HG02571 (cell line): ENCODE measurements around the gene TSPAN10.
"Not testable (repeated sequence)": the region's sequence is repeated elsewhere in the genome, so short reads cannot be mapped to it uniquely, and the experiment has no call there.

ENCODE experiments used
- ATAC-seq: cut with Tn5 transposase; IDR thresholded peaks from one replicate; pipeline ENCODE4 v1.9.1; 2021; ENCODE audit warnings: mild to moderate bottlenecking, moderate library complexity; ENCODE audit not compliant: unreplicated experiment

Gene TSPAN10

DNA sequence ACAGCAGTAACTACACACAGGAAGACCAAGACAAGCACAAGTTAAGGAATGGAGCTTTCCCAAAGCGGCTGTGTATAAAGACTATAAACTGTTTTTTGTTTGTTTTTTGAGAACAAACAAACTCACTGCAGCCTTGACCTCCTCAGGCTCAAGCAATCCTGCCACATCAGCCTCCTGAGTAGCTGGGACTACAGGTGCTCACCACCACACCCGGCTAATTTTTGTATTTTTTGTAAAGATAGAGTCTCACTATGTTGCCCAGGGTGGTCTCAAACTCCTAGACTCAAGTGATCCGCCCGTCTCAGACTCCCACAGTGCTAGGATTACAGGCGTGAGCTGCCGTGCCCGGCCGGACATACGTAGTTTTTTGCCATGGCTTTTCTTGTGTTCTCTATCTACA, 23.4 kb downstream of the TSPAN10 start:
- no peak for ATAC-seq

DNA sequence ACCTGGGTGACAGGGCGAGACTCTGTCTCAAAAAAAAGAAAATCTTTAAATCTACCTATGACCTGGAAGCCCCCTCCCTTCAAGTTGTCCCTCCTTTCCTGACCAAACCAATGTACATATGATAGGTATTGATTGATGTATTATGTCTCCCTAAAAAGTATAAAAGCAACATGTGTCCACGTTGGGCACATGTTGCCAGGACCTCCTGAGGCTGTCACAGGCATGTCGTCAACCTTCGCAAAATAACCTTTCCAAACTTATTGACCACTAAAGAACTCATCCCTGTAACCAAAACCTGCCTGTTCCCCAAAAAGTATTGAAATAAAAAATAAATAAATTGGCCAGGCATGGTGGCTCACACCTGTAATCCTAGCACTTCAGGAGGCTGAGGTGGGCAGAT, 25.0 kb downstream of the TSPAN10 start:
- no peak for ATAC-seq

DNA sequence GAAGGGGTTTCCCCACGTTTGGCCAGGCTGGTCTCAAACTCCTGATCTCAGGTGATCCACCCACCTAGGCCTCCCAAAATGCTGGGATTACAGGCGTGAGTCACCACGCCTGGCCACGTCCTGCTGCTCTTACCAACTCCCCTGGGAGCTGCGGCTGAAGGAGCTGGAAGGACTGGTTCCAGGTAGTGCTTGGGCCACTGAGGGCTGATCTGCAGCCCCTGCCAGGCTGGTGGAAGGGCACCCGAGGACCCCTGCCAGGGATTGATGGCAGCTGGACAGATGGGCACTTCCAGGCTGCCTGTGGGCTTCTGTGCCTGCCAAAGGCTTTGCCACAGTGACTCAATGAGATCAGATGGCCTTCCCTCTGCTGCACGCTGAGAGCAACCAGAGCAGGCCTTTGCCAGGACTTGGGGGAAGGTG, 27.1 kb downstream of the TSPAN10 start:
- ATAC-seq: no peak

DNA sequence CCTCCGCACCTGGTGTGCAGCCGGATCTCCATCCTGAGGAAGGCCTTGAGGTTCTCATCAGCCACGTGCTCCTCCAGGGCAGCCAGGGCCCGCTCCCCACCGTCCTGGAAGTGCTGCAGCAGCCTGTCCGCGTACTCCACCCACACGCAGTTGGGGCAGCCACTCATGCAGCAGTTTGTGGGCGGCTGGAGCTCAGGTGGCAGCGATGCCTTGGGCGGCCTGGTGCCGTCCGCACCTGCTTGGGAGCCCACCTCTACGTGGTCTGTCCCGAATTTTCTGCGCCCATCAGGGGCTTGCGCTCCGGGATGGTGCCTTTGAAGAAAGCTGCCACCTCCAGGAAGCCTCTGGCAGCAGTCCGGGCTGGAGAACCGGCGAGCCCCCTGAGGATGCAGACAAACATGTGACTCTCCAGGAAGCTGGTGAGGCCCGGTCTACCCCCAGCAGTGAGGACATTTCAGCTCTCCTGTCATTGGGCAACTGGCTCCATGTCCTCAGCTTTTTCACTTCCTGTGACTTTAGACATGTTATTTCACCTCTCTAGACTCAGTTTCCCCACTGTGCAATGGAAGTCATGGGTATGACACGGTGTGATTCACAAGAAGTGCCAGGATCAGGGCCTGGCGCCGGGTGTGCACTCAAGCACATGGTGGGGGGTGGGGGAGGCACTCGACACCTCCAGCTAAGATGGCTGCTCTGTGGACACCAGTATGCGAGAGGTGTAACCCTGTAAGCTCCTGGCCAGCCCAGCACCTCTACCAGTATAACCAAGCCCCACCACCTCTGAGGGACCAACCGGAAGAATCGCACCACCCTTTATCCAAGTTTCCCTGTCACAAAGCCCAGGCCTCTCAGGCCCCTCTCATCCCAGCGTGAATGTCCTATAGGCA, 28.5 kb downstream of the TSPAN10 start:
- ATAC-seq: no peak

DNA sequence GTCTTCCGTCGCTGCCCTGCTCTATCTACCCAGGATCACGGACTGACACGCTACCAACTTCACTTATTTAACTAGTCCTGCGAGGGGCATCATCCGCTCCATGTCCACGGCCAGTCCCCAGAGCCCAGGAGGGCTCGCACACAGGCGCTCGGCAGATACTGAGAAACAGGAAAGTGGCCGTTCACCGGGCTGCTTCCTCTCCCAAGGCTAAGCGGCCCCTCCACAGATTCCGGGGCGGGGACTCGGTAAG, 29.0 kb downstream of the TSPAN10 start:
- ATAC-seq: peak; percentile 6

DNA sequence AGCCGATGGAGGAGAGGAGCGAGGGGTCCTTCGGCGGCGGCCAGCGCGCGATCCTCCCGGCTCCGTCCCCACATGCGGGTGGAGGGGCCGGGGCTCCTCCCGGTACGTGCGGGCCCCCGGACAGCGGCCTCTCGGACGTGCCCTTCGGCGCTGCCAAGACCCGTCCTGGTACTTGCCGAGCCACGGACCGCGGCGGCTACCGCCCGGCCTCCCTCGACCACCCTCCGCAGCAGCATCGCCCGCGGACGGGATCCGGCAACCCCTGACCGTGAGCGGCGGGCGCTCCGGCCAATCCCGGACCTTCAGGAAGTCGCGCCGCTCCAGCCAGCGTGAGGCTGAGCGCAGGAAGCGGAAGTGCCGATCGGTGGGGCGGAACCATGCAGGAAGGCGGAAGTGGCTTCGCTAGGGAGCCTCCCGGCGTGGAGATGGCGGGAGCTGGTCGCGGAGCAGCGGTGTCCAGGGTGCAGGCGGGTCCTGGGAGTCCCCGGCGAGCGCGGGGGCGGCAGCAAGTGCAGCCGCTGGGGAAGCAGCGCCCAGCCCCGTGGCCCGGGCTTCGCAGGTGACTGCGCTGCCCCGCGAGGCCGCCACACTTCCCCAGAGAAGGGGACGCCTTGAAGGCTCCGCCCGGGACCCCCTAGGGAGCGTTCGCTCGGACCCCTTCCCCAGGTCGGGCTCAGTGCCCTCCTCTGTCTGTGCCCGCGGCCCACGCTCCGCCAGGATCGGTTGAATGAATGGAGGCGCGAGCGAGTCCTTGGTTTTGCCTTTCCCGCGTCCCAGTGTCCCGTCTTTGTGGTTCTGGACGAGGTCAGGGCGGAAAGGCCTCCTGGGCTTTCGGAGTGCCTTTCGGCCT, 29.6 kb downstream of the TSPAN10 start, which contains the start of the genes CCDC137 and OXLD1:
CCDC137 (plus strand) TSS at position 396 of the 850 bp plus-strand sequence; CDS start at position 426, 30 bp downstream.
OXLD1 (minus strand) TSS at position 264 of the 850 bp plus-strand sequence; CDS start at position 236, 28 bp downstream.
- ATAC-seq: peak; percentile 91

DNA sequence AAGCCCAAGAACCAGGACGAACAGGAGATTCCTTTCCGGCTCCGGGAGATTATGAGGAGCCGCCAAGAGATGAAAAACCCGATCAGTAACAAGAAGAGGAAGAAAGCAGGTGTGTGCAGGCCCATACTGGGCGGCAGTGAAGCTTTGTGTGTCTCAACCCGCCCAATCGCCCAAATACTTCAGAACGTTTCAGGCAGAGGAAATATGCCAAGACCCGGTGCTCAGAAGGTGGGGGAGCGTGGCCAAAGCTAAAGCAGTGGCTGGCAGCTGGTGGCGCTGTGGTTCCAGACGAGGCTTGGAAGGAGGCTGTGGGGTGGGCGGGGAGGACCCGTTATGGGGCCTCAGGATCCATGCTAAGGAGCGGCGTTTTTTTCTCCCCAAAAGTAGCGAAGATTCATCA, 30.8 kb downstream of the TSPAN10 start:
- ATAC-seq: no peak

DNA sequence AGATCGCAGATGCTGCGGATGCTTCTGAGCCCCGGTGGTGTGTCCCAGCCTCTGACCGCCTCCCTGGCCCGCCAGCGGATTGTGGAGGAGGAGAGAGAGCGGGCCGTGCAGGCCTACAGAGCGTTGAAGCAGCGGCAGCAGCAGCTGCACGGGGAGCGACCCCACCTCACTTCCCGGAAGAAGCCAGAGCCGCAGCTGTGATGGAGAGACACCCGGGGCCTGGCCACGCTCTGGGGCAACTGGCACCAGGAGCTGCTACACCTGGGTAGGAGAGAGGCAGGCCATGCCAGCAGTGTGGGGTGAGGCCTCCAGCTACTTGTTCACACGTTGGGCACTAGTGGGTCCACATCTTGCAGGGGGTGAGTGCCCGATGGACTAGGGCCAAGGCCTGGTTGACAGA, 35.5 kb downstream of the TSPAN10 start:
- no peak for ATAC-seq

DNA sequence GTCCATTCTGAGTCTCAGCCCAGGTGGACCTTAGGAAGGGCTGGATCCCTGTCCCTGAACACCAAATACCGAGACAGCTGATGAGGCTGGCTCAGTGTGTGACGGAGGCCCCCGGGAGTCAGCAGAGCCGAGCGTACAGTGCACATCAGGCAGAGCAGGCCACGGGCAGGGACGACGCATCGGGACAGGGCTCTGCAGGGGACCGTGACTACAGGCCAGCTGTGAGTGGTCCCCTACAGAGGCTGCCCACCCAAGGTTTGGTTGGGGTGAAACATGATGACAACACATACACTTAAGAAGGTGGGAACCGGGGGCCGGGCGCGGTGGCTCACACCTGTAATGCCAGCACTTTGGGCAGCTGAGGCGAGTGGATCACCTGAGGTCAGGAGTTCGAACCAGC, 36.0 kb downstream of the TSPAN10 start:
- no peak for ATAC-seq

DNA sequence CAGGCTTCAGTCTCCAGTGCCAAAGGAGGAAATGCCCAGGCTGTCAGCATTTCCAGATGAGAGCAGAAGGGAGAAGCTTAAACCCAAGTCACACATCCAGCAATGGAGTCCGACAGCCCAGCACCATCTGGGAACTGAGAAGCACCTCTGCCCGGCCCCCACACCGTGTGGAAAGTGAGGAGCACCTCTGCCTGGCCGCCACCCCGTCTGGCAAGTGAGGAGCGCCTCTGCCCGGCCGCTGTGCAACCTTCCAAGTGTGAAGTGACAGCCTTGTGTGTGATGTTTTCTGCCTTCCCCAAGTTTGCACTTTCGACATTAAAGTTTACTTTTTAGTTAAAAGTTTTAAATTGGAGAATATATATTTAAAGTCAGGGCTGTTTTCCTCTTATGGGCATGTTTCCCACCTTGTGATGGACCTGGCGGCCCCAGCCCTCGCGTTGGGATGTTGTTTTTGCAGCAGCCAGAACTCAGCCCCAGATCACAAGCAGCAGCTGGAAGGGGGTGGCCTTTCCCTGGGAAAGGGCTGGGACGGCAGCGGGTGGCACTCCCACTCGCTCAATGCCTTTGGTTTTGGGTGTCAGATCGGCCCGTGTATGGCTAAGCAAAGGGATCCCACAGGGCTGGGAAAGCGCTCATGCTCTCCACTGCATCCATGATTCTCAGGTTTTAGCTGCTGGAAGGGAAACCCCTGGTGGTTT, 36.7 kb downstream of the TSPAN10 start:
- no peak for ATAC-seq

DNA sequence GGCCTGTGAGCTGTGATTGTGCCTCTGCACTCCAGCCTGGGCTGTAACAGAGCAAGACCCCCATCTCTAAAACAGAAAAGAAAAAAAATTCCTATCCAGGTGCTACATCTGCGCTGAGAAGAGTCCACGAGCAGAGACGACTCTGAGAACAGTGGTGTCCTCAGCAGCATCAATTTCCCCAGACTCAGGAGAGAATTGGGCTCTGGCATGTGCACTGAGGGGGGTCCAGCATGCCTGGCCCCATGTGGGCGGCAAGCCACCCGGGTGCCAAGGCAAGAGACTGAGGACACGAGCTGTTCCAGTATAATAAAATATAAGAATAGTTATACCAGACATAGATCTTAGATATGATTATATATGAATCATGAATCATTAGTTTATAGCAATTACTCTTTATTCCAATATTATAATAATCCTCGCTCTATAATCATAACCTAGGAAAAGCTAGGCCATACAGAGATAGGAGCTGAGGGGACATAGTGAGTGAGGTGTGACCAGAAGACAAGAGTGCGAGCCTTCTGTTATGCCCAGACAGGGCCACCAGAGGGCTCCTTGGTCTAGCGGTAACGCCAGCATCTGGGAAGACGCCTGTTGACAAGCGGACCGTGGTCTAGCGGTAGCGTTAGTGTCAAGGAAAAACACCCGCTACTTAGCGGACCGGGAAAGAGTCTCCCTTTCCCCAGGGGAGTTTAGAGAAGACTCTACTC, 38.7 kb downstream of the TSPAN10 start:
- ATAC-seq: not testable (repeated sequence)

DNA sequence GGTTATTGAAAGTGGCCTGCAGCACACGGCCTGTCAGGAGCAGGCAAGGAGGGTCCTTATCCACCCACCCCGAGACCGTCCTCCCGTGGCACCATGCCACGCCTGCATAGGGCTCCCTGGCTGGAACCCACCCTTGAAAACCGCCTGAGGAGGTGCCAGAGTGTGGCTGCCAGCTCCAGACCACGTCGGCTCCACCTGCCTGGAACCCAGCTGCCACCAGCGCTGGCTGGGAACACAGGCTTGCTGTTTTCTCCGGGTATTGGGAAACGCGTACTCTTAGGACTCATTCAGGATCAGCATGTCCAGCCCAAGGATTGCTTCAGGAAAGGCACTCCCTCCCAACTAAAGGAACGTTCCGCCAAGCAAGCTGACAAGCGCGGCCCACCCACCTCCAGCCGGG, 39.9 kb downstream of the TSPAN10 start:
- no peak for ATAC-seq

DNA sequence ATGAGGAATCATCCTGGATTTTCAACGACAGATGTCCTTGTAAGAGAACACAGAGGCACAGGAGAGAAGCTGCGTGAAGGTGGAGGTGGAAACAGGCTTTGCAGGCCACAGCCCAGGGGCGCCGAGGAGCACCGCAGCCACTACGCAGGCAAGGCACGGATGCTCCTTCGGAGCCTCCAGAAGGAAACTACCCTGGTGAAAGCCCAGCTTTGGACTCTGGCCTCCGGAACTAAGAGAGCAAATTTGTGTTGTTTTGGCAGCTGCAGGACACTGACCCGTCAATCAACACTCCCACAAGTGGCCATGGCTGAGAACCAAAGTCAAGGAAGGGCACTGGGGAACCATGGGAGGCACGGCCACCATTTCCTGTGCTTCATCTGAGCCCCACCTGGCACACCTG, 43.2 kb downstream of the TSPAN10 start:
- no peak for ATAC-seq

DNA sequence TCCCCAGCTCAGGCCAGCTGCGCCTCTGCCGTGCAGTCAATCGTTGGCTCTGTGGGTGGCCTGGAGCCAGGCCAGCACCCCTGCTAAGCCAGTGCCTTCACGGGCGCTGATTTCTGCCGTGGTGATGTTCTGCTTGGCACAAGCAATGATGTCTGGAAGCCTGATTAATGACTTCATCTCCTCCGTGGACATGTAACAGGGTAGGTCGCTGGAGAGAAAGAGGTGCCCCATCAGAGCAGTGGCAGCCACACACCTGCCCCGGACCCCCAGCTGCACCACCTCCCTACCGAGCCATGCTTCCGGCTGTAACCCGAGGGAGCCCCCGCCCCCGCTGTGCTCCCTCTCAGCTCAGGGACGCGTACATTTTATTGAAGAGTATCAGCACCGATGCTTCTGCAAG, 44.7 kb downstream of the TSPAN10 start:
- no peak for ATAC-seq

DNA sequence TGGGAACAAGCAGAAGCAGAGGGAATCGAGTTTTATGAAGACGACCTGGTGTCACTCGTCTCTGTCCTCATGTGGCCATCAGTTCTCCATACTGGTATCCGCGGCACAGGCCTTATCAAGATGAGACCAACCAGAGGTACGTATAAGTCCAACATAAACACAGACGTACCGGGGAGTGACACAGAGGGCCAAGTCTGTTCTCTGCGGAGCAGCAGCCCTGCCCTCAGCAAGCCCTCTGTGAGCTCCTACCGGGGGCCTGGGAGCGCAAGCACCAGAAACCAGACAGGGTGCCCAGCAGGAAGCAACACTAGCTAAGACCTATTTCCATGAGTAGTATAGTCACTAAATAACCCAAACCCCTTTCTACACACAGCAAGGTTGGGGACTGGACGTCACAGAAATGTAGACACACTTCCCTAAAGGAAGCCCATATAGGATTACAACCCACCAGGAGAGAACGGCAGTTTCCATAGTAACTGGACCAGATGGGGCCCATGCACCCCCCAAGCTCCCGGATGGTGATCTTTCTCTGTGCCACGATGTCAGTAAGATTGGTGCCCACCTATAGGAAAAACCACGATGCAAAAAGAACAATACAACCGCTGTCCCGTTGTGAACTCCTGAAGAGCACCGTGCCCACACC, 45.7 kb downstream of the TSPAN10 start:
- ATAC-seq: no peak

DNA sequence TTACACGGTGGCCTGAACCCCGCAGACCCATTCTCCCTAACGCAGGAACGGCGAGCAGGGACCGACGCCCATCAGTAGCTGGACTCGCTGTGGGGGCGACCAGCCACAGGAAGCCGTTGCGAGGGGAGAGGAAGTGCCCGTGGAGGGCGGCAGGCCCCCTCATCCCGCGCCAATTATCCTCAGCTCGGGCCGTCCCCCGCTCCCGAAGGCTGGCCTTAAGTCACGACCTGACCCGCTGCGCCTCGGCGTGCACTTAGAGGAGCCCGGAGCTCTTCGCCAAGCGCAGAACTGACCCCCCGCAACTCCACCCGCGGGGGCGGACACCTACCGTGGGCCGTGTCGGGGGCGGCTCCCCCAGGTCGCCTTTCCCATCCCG, 46.2 kb downstream of the TSPAN10 start:
- ATAC-seq: peak; percentile 19

DNA sequence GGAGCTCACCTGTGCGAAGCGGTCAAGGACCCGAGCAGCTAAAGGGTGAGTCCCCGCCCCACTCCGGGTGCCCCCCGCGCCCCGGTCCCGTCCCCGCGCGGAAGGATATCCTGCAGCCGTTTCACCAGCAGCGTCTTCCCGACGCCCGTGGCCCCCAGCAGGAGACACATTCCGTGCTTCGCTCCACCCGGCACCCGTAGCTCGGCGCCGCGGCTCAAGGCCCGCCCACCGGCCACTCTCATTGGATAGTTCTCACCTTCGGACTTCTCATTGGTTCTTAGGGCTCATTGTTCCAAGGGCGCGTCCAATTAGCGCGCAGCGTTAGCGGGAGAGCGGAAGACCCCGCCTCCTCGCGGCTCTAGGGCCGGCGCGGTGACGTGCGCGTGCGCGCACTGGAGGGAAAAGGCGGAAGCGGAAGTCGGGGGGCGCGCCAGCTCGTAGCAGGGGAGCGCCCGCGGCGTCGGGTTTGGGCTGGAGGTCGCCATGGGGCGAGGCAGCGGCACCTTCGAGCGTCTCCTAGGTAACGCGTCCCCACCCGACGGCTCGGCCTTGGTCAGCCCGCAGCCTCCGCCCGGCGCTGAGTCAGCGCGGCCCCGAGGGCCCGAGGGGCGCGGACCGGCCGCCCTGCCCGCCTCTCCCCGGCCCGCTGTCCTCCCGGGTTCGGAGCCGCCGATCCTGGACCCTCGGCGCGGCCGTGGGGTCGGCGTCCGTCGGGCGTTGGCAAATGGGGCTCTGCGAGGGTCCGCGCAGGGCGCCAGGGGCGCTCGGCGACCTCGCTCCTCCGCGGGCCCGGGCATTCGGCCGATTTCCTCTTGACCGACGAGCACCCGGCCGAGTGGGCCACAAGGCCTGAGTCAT, 46.8 kb downstream of the TSPAN10 start, which contains the start of the genes ARL16 and HGS:
ARL16 (minus strand) TSS at position 214 of the 858 bp plus-strand sequence; CDS start at position 170, 44 bp downstream.
HGS (plus strand) TSS at position 428 of the 858 bp plus-strand sequence; CDS start at position 484, 56 bp downstream.
- ATAC-seq: peak; percentile 92

DNA sequence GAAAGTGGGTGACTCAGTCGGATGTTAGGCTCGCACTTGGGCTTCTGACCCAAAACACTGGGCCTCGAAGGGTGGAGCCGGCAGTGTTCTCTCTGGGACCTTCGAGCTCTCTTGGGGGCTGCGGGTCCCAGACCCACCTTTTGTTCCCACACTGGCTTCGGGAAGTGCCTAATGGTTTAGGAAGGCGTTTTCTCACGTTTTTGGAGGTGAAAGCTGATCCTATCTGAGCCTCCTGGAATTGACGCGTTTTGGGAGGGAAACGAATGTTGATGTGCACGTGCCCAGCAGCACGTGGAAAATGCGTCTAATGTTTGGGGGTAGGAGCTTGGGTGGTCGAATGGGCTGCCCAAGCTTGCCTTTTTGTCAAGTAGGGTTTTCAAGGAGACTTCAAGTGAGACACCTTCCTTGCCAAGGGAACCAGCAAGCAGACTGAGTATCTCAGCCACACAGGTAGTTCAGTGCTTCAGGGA, 47.5 kb downstream of the TSPAN10 start:
- no peak for ATAC-seq

DNA sequence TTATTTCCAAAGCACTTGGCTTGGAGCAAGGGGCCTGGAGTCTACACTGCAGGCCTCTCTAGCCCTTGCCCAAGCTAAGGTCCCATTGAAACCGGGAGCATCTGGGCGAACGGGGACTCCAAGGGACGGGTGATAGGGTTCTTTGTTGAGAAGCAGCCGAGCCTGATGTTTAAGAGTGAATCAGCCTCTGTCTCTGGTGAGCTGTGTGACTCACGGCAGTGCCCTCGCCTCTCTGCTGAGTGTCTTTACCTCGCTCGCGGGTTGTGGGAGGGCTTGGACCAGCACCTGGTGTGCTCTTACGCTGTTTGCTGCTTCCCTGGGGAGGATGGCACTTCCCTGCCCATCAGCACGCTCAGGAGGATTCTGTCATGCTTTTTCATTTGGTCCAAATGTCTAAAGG, 48.1 kb downstream of the TSPAN10 start:
- no peak for ATAC-seq
